Adrenal gland (tissue), 5 donors: ENCODE measurements around the gene DLGAP4.

ENCODE experiments used
- POLR2A ChIP-seq, 2 donors: fragments of 450-650 bp; IDR thresholded peaks; one replicate each; pipeline ENCODE4 v1.6.1; 2017; ENCODE audit warnings: antibody characterized with exemption in 2 of 2, mild to moderate bottlenecking in 2 of 2, moderate library complexity in 1 of 2
- TF ChIP-seq, protein P1 (sequence below), 6 experiments: fragments of 450-650 bp in 4 of 6; fragments of 200-600 bp in 2 of 6; sonication (generic) in 1 of 6; IDR thresholded peaks; 1 replicate in 5 of 6; 2 replicates in 1 of 6; pipeline versions ENCODE4 v1.5.1 to v1.8.0; 2016 to 2021; ENCODE audit warnings: antibody characterized with exemption in 6 of 6, mild to moderate bottlenecking in 2 of 6, moderate library complexity in 1 of 6
- donor health status: DM: no; HTN: no; CAD: no.

DNA sequence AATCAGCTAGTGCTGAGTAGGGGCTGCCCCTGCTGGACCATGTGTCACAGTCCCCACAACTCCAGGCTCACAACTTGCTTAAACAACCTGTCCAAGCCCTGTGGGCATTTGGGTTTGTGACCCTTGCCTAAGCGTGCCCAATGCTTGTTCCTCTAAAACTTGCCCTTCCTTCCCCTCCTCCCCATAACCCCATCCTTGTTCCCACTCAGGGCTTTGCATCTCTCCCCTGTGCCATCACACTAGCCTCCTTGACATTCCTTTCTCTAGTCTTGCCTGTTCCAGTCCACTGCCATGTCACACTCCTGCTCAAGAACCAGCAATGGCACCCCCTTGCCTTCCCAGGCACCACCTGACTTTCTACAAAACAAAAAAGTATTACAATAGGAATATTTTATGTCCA, 2.3 kb upstream of the DLGAP4 start:
- TF ChIP-seq, protein P1, sequence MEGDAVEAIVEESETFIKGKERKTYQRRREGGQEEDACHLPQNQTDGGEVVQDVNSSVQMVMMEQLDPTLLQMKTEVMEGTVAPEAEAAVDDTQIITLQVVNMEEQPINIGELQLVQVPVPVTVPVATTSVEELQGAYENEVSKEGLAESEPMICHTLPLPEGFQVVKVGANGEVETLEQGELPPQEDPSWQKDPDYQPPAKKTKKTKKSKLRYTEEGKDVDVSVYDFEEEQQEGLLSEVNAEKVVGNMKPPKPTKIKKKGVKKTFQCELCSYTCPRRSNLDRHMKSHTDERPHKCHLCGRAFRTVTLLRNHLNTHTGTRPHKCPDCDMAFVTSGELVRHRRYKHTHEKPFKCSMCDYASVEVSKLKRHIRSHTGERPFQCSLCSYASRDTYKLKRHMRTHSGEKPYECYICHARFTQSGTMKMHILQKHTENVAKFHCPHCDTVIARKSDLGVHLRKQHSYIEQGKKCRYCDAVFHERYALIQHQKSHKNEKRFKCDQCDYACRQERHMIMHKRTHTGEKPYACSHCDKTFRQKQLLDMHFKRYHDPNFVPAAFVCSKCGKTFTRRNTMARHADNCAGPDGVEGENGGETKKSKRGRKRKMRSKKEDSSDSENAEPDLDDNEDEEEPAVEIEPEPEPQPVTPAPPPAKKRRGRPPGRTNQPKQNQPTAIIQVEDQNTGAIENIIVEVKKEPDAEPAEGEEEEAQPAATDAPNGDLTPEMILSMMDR (IDR thresholded peaks at IDR 0.05) = no peak
- no peak for TF ChIP-seq POLR2A (IDR thresholded peaks at IDR 0.05)
